Measurements from ENCODE around the gene MYCL. TPM values are rescaled to one million over a fixed set of nuclear protein-coding genes. Genes with fewer than 3 reads are reported as not detected.

Gene MYCL
- total and polyA plus RNA-seq, 4 experiments from 2014 or later = 0.19 to 0.20 TPM; not detected in 2

DNA sequence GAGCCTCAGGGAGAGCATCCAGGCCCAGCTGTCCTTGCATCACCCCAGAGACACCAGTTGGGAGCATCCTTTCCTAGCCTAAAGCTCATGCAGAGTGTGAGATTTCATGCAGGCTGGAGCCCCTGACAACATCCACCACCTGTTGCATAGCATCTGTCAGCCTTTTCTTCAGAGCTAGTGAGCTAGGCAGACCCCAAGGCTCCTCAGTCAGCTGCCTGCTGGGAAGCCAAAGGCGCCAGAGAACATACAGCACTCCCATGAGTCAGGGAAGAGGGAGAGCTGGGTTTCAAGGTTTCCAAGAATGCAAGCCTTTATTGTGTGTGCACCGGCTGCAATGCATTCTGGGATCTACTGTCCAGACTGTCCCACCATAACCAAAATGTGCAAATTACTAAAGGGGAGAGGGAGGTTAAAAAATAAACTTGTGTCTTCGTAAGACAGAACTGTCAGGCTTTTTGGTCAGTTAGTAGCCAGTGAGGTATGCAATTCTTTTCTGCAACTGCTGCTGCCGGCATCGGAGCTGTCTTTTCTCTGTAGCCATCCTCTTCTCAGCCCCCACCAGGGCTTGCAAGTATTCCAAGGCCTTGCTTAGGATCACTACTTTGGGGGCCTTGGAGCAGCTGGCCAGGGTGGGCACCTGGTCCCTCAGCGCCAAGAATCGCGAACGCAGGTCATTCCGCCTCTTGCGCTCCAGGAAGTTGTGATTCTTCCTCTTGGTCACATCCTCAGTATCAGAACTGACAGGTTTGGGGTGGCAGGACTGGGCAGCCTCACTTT, 4.6 kb downstream of the MYCL start:
- no peak overlapping the region for H3K4me3 Mint-ChIP-seq
- intact Hi-C loops (cut with micrococcal nuclease) = no loop called here
- no peak overlapping the region for H3K27ac ChIP-seq (ENCODE audit: low read depth, low read length)
- POLR2A ChIA-PET (ENCODE audit: partially characterized antibody) = interaction anchor here (1.0 kb wide), 1 partner anchor 80 kb away, joined by 3 read pairs; no protein-coding TSS in a partner anchor
- CTCF ChIA-PET (ENCODE audit: partially characterized antibody) = interaction anchor here (0.8 to 9.3 kb wide), 3 partner anchors 53 to 79 kb away, joined by 3 to 135 read pairs (median 3); no protein-coding TSS in a partner anchor
- DNase-seq = no peak
- peaks cover 5% of the 10 kb centered on the region for H3K4me1 ChIP-seq (ENCODE audit: insufficient read depth, low read length)
- peaks cover 0 to 11% (median 0%) of the 10 kb centered on the region in 4 donors for H3K4me1 Mint-ChIP-seq
- H3K36me3 ChIP-seq (ENCODE audit: insufficient read depth, low read length) = no peaks in the 10 kb centered on the region
- H3K4me3 ChIP-seq (ENCODE audit: low read length in 2 of 2) = no peak overlapping the region
- H3K9me3 ChIP-seq (ENCODE audit: control insufficient read depth in 1 of 2, low read length in 2 of 2) = no peaks in the 10 kb centered on the region
- peaks cover 22 to 36% of the 10 kb centered on the region in 2 donors for H3K27me3 Mint-ChIP-seq
- peaks cover 0 to 2% (median 0%) of the 10 kb centered on the region in 8 donors for H3K9me3 Mint-ChIP-seq
- H3K36me3 Mint-ChIP-seq = no peaks in the 10 kb centered on the region
- no peak overlapping the region for H3K27ac Mint-ChIP-seq
- peaks cover 9% of the 10 kb centered on the region for H3K27me3 ChIP-seq (ENCODE audit: insufficient read depth, low read length)

DNA sequence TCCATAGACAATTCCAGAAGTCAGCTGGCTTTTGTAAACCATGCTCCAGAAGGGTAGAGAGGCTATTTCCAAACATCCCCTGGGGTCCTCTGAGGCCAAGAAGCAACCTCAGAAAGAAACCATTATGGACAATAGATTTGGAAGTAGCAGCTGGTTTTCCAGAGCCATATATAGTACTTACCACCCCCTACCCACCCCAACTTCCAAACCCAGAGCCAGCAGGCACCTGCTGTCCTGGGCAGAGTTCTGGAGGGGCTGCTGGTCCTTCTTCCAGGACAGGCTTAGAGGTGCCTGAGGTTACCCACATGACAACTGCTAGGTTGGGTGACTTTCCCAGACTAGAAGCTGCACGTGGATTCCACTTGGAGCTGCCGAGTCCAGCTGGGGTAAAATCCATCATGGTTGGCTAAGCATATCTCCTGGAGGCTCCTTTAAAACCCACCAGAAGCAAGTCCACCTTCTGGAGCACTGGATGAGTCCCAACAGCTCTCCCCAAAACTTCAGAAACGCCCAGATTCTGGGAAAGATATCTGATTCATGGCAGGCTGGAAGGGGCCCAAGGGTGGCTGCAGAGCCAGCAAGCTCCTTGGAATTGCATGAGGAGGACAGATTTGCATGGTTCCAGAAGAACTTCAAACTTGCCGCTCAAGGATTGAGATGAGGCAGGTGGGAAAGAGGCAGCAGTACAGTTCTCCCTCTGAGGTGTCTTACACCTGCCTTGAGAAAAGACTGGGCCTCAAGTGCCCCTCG, 5.8 kb downstream of the MYCL start:
- H3K27ac Mint-ChIP-seq = peak overlapping the region in 1 of 7 donors; percentile 25
- Histone ChIP-seq H3K27me3 (ENCODE audit: insufficient read depth, low read length) (peaks cover 9% of the 10 kb centered on the region), H3K27ac (ENCODE audit: low read depth, low read length) (no peak overlapping the region), H3K4me1 (ENCODE audit: insufficient read depth, low read length) (no peaks in the 10 kb centered on the region), H3K4me3 (ENCODE audit: low read length in 2 of 2) (no peak overlapping the region), H3K36me3 (ENCODE audit: insufficient read depth, low read length) (no peaks in the 10 kb centered on the region), H3K9me3 (ENCODE audit: control insufficient read depth in 1 of 2, low read length in 2 of 2) (no peaks in the 10 kb centered on the region)
- peaks cover 0 to 11% (median 0%) of the 10 kb centered on the region in 4 donors for H3K4me1 Mint-ChIP-seq
- intact Hi-C loops (cut with micrococcal nuclease) = no loop called here
- DNase-seq = no peak
- peaks cover 22 to 36% of the 10 kb centered on the region in 2 donors for H3K27me3 Mint-ChIP-seq
- POLR2A ChIA-PET (ENCODE audit: partially characterized antibody) = interaction anchor here (1.0 kb wide), 1 partner anchor 78 kb away, joined by 3 read pairs; no protein-coding TSS in a partner anchor
- no peaks in the 10 kb centered on the region for H3K36me3 Mint-ChIP-seq
- CTCF ChIA-PET (ENCODE audit: partially characterized antibody) = interaction anchor here (0.8 to 9.3 kb wide), 3 partner anchors 52 to 78 kb away, joined by 3 to 135 read pairs (median 3); no protein-coding TSS in a partner anchor
- H3K4me3 Mint-ChIP-seq = no peak overlapping the region
- H3K9me3 Mint-ChIP-seq = peaks cover 0 to 2% (median 0%) of the 10 kb centered on the region in 8 donors

GRCh38 chr1:39894884-39895495, 6.7 kb downstream of the MYCL start:
- CTCF ChIA-PET (ENCODE audit: partially characterized antibody) = interaction anchor here (1.2 to 1.4 kb wide), 2 partner anchors 24 to 77 kb away, joined by 3 read pairs; no protein-coding TSS in a partner anchor
- Histone ChIP-seq H3K4me1 (ENCODE audit: insufficient read depth, low read length) (no peaks in the 10 kb centered on the region), H3K27ac (ENCODE audit: low read depth, low read length) (no peak overlapping the region), H3K36me3 (ENCODE audit: insufficient read depth, low read length) (no peaks in the 10 kb centered on the region), H3K4me3 (ENCODE audit: low read length in 2 of 2) (no peak overlapping the region), H3K27me3 (ENCODE audit: insufficient read depth, low read length) (peaks cover 1% of the 10 kb centered on the region), H3K9me3 (ENCODE audit: control insufficient read depth in 1 of 2, low read length in 2 of 2) (no peaks in the 10 kb centered on the region)
- Mint-ChIP-seq H3K9me3 (peaks cover 0 to under 1% (median 0%) of the 10 kb centered on the region in 8 donors), H3K4me1 (peaks cover 0 to 4% (median 0%) of the 10 kb centered on the region in 4 donors), H3K27ac (no peak overlapping the region), H3K27me3 (peaks cover 20 to 30% of the 10 kb centered on the region in 2 donors), H3K4me3 (no peak overlapping the region), H3K36me3 (no peaks in the 10 kb centered on the region)
- intact Hi-C loops (cut with micrococcal nuclease) = no loop called here
- no peak for DNase-seq
- POLR2A ChIA-PET (ENCODE audit: partially characterized antibody) = no interaction called here

- no peaks in the 10 kb centered on the region for H3K9me3 Mint-ChIP-seq
- no peaks in the 10 kb centered on the region for H3K4me1 Mint-ChIP-seq
- CTCF ChIA-PET (ENCODE audit: partially characterized antibody) = interaction anchor here (0.5 to 1.0 kb wide), 3 partner anchors 9 to 26 kb away, joined by 3 read pairs; no protein-coding TSS in a partner anchor
- Histone ChIP-seq H3K9me3 (ENCODE audit: control insufficient read depth in 1 of 2, low read length in 2 of 2) (no peaks in the 10 kb centered on the region), H3K36me3 (ENCODE audit: insufficient read depth, low read length) (no peaks in the 10 kb centered on the region), H3K4me3 (ENCODE audit: low read length in 2 of 2) (no peak overlapping the region), H3K27ac (ENCODE audit: low read depth, low read length) (no peak overlapping the region), H3K4me1 (ENCODE audit: insufficient read depth, low read length) (no peaks in the 10 kb centered on the region), H3K27me3 (ENCODE audit: insufficient read depth, low read length) (no peaks in the 10 kb centered on the region)
- POLR2A ChIA-PET (ENCODE audit: partially characterized antibody) = interaction anchor here (0.9 to 1.1 kb wide), 2 partner anchors 10 to 75 kb away, joined by 3 read pairs; partner anchors contain the start of gene TRIT1
- no peak overlapping the region for H3K4me3 Mint-ChIP-seq
- intact Hi-C loops (cut with micrococcal nuclease) = no loop called here
- H3K36me3 Mint-ChIP-seq = no peaks in the 10 kb centered on the region
- no peak overlapping the region for H3K27ac Mint-ChIP-seq
- no peak for DNase-seq
- peaks cover 16 to 21% of the 10 kb centered on the region in 2 donors for H3K27me3 Mint-ChIP-seq
Observed at GRCh38 chr1:39892601-39893595, 8.8 kb downstream of the MYCL start.

- no peaks in the 10 kb centered on the region for H3K9me3 ChIP-seq (ENCODE audit: control insufficient read depth in 1 of 2, low read length in 2 of 2)
- H3K27ac ChIP-seq (ENCODE audit: low read depth, low read length) = no peak overlapping the region
- H3K4me3 ChIP-seq (ENCODE audit: low read length in 2 of 2) = no peak overlapping the region
- no peaks in the 10 kb centered on the region for H3K36me3 ChIP-seq (ENCODE audit: insufficient read depth, low read length)
- no peak overlapping the region for H3K27ac Mint-ChIP-seq
- ChIA-PET POLR2A (ENCODE audit: partially characterized antibody) (no interaction called here), CTCF (ENCODE audit: partially characterized antibody) (no interaction called here)
- H3K27me3 ChIP-seq (ENCODE audit: insufficient read depth, low read length) = no peaks in the 10 kb centered on the region
- H3K36me3 Mint-ChIP-seq = no peaks in the 10 kb centered on the region
- no peak overlapping the region for H3K4me3 Mint-ChIP-seq
- intact Hi-C loops (cut with micrococcal nuclease) = no loop called here
- peaks cover 13 to 16% of the 10 kb centered on the region in 2 donors for H3K27me3 Mint-ChIP-seq
- no peaks in the 10 kb centered on the region for H3K4me1 ChIP-seq (ENCODE audit: insufficient read depth, low read length)
- H3K4me1 Mint-ChIP-seq = no peaks in the 10 kb centered on the region
- no peaks in the 10 kb centered on the region for H3K9me3 Mint-ChIP-seq
- DNase-seq = no peak
Observed at GRCh38 chr1:39890880-39891279, 10.8 kb downstream of the MYCL start.

- ChIA-PET POLR2A (ENCODE audit: partially characterized antibody) (no interaction called here), CTCF (ENCODE audit: partially characterized antibody) (interaction anchor here (1.1 kb wide), 1 partner anchor 33 kb away, joined by 3 read pairs; no protein-coding TSS in a partner anchor)
- H3K36me3 Mint-ChIP-seq = no peaks in the 10 kb centered on the region
- no peaks in the 10 kb centered on the region for H3K4me1 Mint-ChIP-seq
- H3K27ac Mint-ChIP-seq = no peak overlapping the region
- Histone ChIP-seq H3K4me3 (ENCODE audit: low read length in 2 of 2) (no peak overlapping the region), H3K27me3 (ENCODE audit: insufficient read depth, low read length) (no peaks in the 10 kb centered on the region), H3K27ac (ENCODE audit: low read depth, low read length) (no peak overlapping the region), H3K9me3 (ENCODE audit: control insufficient read depth in 1 of 2, low read length in 2 of 2) (no peaks in the 10 kb centered on the region), H3K36me3 (ENCODE audit: insufficient read depth, low read length) (no peaks in the 10 kb centered on the region), H3K4me1 (ENCODE audit: insufficient read depth, low read length) (no peaks in the 10 kb centered on the region)
- intact Hi-C loops (cut with micrococcal nuclease) = no loop called here
- H3K4me3 Mint-ChIP-seq = no peak overlapping the region
- DNase-seq = no peak
- no peaks in the 10 kb centered on the region for H3K9me3 Mint-ChIP-seq
- H3K27me3 Mint-ChIP-seq = peaks cover 13 to 16% of the 10 kb centered on the region in 2 donors
Observed at GRCh38 chr1:39890273-39890672, 11.4 kb downstream of the MYCL start.
